K562 (cell line): ENCODE data around the gene BTRC. TPM values are rescaled to one million over a fixed set of nuclear protein-coding genes. Genes with fewer than 3 reads are reported as not detected.

Experiments
- ATAC-seq: fragments of 200-7000 bp; cut with Tn5 transposase; 3 replicates; pipeline ENCODE4 v1.9.1; 2020; ENCODE audit warnings: moderate library complexity
- BruUV-seq: library from RNA; stranded (reverse); fragments of 400-500 nt; replicated peaks from 2 replicates; lab custom pipeline; 2021; lab: Mats Ljungman, UMichigan
- CTCF ChIA-PET: fragments of 300-600 bp; formaldehyde crosslinking; extraction: SDS; loops from one replicate; lab custom pipeline; 2021; ENCODE audit warnings: low intra/inter-chr PET ratio; lab: Yijun Ruan, JAX
- POLR2A ChIA-PET: fragments of 300-600, 350-650 bp; sonication (Branson Sonifier 250); formaldehyde crosslinking; extraction: SDS; loops from one replicate; lab custom pipeline; 2021; ENCODE audit warnings: antibody characterized with exemption, inconsistent platforms; lab: Yijun Ruan, JAX
- DNase-seq, 4 experiments: peaks; one replicate each; pipeline versions ENCODE4 v3.0.0 to v3.0.0-alpha.2; 2011 to 2018; ENCODE audit warnings: low spot score in 3 of 4, mixed read lengths in 3 of 4; ENCODE audit errors: extremely low read depth in 1 of 4
- FAIRE-seq: peaks from 2 replicates; lab custom pipeline; 2011; peaks lifted over from hg19 to GRCh38; lab: Jason Lieb, UNC
- H2AFZ ChIP-seq: 2 replicates; pipeline ENCODE4 v1.6.0; 2011; ENCODE audit warnings: low read depth, low read length, control low read depth, inconsistent platforms
- H3K27ac ChIP-seq: fragments of 200-600 bp; 3 replicates; pipeline ENCODE4 v1.8.0; 2011; ENCODE audit warnings: low read depth, mild to moderate bottlenecking, control low read depth, inconsistent platforms, low read length, moderate library complexity, mixed read lengths; ENCODE audit errors: extremely low read depth
- H3K27me3 ChIP-seq, 2 experiments: fragments of 300-600 bp in 1 of 2; 2 replicates in 1 of 2; 3 replicates in 1 of 2; pipeline versions ENCODE4 v1.6.0 to v1.8.0; 2011; ENCODE audit warnings: inconsistent platforms in 2 of 2, low read length in 2 of 2, mild to moderate bottlenecking in 1 of 2, mixed read lengths in 1 of 2, moderate library complexity in 1 of 2; ENCODE audit not compliant: control insufficient read depth in 2 of 2, insufficient read depth in 2 of 2
- H3K36me3 ChIP-seq: fragments of 300-600 bp; 3 replicates; pipeline ENCODE4 v1.8.0; 2011; ENCODE audit warnings: mild to moderate bottlenecking, low read length, inconsistent platforms; ENCODE audit not compliant: control insufficient read depth, insufficient read depth
- H3K4me1 ChIP-seq, 2 experiments: fragments of 200-600 bp in 1 of 2; replicated peaks in 1 of 2; 2 replicates in 1 of 2; 3 replicates in 1 of 2; pipeline versions ENCODE4 v1.5.1 to v1.8.0; 2011; ENCODE audit warnings: inconsistent platforms in 2 of 2, low read length in 2 of 2, mild to moderate bottlenecking in 1 of 2, mixed read lengths in 1 of 2, moderate library complexity in 1 of 2; ENCODE audit not compliant: control insufficient read depth in 2 of 2, insufficient read depth in 2 of 2
- H3K4me2 ChIP-seq: 2 replicates; pipeline ENCODE4 v1.6.1; 2011; ENCODE audit warnings: low read length, control low read depth, inconsistent platforms, mixed read lengths; ENCODE audit not compliant: insufficient read depth
- H3K4me3 ChIP-seq: fragments of 200-600 bp; sonication (generic), shearing (Covaris generic); 2 replicates; pipeline ENCODE4 v1.5.1; 2016; ENCODE audit warnings: control low read depth, inconsistent platforms
- H3K79me2 ChIP-seq: fragments of 200-600 bp; 3 replicates; pipeline ENCODE4 v1.8.0; 2011; ENCODE audit warnings: low read length, inconsistent platforms; ENCODE audit not compliant: control insufficient read depth, insufficient read depth
- H3K9ac ChIP-seq, 2 experiments: 2 replicates each; pipeline versions ENCODE4 v1.6.0 to v1.6.1; 2011; ENCODE audit warnings: low read depth in 2 of 2, low read length in 2 of 2, control low read depth in 1 of 2, inconsistent platforms in 1 of 2, mild to moderate bottlenecking in 1 of 2, mixed read lengths in 1 of 2; ENCODE audit not compliant: insufficient read depth in 1 of 2
- H3K9me1 ChIP-seq: one replicate; pipeline ENCODE4 v1.6.0; 2011; ENCODE audit warnings: inconsistent platforms, mild to moderate bottlenecking, low read length, moderate library complexity; ENCODE audit not compliant: control insufficient read depth, insufficient read depth
- H3K9me3 ChIP-seq: replicated peaks from 2 replicates; pipeline ENCODE4 v1.5.1; 2011; ENCODE audit warnings: low read depth, low read length, inconsistent platforms; ENCODE audit not compliant: control insufficient read depth, insufficient read depth
- H4K20me1 ChIP-seq: replicated peaks from 2 replicates; pipeline ENCODE4 v1.6.1; 2011; ENCODE audit warnings: low read length, inconsistent platforms, mixed read lengths; ENCODE audit not compliant: control insufficient read depth, insufficient read depth
- ARHGAP35 ChIP-seq: fragments of 450-650 bp; IDR thresholded peaks from 2 replicates; pipeline ENCODE4 v1.6.1; 2018; ENCODE audit not compliant: partially characterized antibody
- IRF2 ChIP-seq: sonication (generic); formaldehyde crosslinking; IDR thresholded peaks from 2 replicates; pipeline ENCODE4 v1.8.1; 2022; ENCODE audit warnings: mild to moderate bottlenecking, missing genetic modification reagents
- KLF1 ChIP-seq: fragments of 450-650 bp; IDR thresholded peaks from 2 replicates; pipeline ENCODE4 v1.6.1; 2016; ENCODE audit warnings: missing genetic modification characterization, missing compliant biosample characterization
- MBD2 ChIP-seq: sonication (generic); IDR thresholded peaks from 2 replicates; pipeline ENCODE4 v1.6.1; 2016; ENCODE audit warnings: low read depth, borderline replicate concordance
- MCM2 ChIP-seq: fragments of 450-650 bp; IDR thresholded peaks from 2 replicates; pipeline ENCODE4 v1.6.1; 2017; ENCODE audit warnings: low read depth, mild to moderate bottlenecking
- PCBP1 ChIP-seq: fragments of 200-400 bp; formaldehyde crosslinking; IDR thresholded peaks from 2 replicates; pipeline ENCODE4 v1.6.1; 2018; ENCODE audit warnings: mild to moderate bottlenecking, low read depth, low read length; ENCODE audit not compliant: poor library complexity, severe bottlenecking
- PRDM10 ChIP-seq: fragments of 450-650 bp; IDR thresholded peaks from 2 replicates; pipeline ENCODE4 v1.6.1; 2018; ENCODE audit not compliant: partially characterized antibody
- PRMT5 ChIP-seq: sonication (generic); formaldehyde crosslinking; IDR thresholded peaks from 2 replicates; pipeline ENCODE4 v1.5.0; 2020; ENCODE audit warnings: missing genetic modification reagents
- TSHZ1 ChIP-seq: fragments of 250-450 bp; sonication (Bioruptor Pico); IDR thresholded peaks from 2 replicates; pipeline ENCODE4 v1.4.0; 2020; ENCODE audit warnings: mild to moderate bottlenecking, moderate library complexity
- ZFP1 ChIP-seq: fragments of 450-650 bp; formaldehyde crosslinking; IDR thresholded peaks from 2 replicates; pipeline ENCODE4 v1.4.0; 2020; ENCODE audit warnings: mild to moderate bottlenecking, mixed read lengths
- ZNF57 ChIP-seq: fragments of 450-650 bp; formaldehyde crosslinking; IDR thresholded peaks from 2 replicates; pipeline ENCODE4 v1.4.0; 2020; ENCODE audit warnings: mild to moderate bottlenecking, moderate library complexity
- WGBS: fragments of 100-300 bp; shearing (Covaris generic); methylation state at CpG from one replicate; pipeline ENCODE4 v1.1.6; 2016; ENCODE audit warnings: low coverage, mixed read lengths; ENCODE audit not compliant: insufficient coverage; ENCODE audit errors: missing lambda C conversion rate; 5-methylcytosine and 5-hydroxymethylcytosine counted together
- in situ Hi-C: fragments of 300-500 bp; cut with MboI; formaldehyde crosslinking; loops from 4 replicates; pipeline ENCODE4 v1.15.0; 2018; ENCODE audit warnings: inconsistent platforms, mixed read lengths
- intact Hi-C: fragments of 100-400 bp; cut with micrococcal nuclease; formaldehyde crosslinking; loops from 2 replicates; pipeline ENCODE4 v1.14.2; 2022
- polyA plus RNA-seq, 8 experiments: library from polyadenylated mRNA; depleted of rRNA in 4 of 8; stranded (reverse) in 5 of 8; unstranded in 3 of 8; fragments of >200 nt; fragmentation: Nextera tagmentation in 2 of 8; fragmentation: Illumina TruSeq in 1 of 8; extraction: Ambion mirVana in 2 of 8; extraction: Trizol in 1 of 8; gene quantifications; 2 replicates each; pipeline versions ENCODE4 v1.2.1 to v1.2.3, GENCODE V29; 2011 to 2014; ENCODE audit warnings: inconsistent platforms in 1 of 8, missing spikeins in 1 of 8
- total RNA-seq, 7 experiments: library from RNA; depleted of rRNA in 6 of 7; stranded (reverse); fragments of >200 nt in 6 of 7; fragmentation: Illumina TruSeq in 2 of 7; extraction: Trizol in 2 of 7; gene quantifications; 2 replicates each; pipeline versions ENCODE4 v1.2.1 to v1.2.3, GENCODE V29; 2011 to 2021; ENCODE audit warnings: low replicate concordance in 1 of 7

The BTRC gene
- total and polyA plus RNA-seq, 9 of the 15 experiments (the other 6 are each of a cell fraction or from before 2014, with no cell fraction given), result 1.6 to 15.4 (median 7.0) TPM

GRCh38 chr10:101485207-101485606 is 131.2 kb downstream of the BTRC start:
- Histone ChIP-seq H3K36me3 (no peaks in the 10 kb centered on the region), H2AFZ (no peak overlapping the region), H3K27ac (no peak overlapping the region), H3K27me3 (no peaks in the 10 kb centered on the region), H3K9me3 (no peaks in the 10 kb centered on the region), H3K4me1 (no peaks in the 10 kb centered on the region), H3K9ac (no peak overlapping the region), H3K4me2 (no peak overlapping the region), H4K20me1 (no peaks in the 10 kb centered on the region; the same call in 1 of the 2 replicates), H3K9me1 (no peaks in the 10 kb centered on the region), H3K4me3 (no peak overlapping the region), H3K79me2 (no peaks in the 10 kb centered on the region)
- BruUV-seq, result no TSS peak
- TF ChIP-seq PRDM10 (no peak), MCM2 (no peak), MBD2 (no peak), TSHZ1 (CRISPR knock-in tag) (no peak), PRMT5 (CRISPR knock-in tag) (no peak), ARHGAP35 (no peak), IRF2 (no peak), PCBP1 (no peak), KLF1 (tag) (no peak), ZFP1 (no peak), ZNF57 (CRISPR knock-in tag) (no peak)
- in situ Hi-C loops (no loop called here), intact Hi-C loops (no loop called here)
- no peak for FAIRE-seq
- ATAC-seq, result no peak
- 71% methylated on average over 5 of the region's 5 CpGs for WGBS
- DNase-seq, result no peak
- POLR2A ChIA-PET, result no interaction called here
- CTCF ChIA-PET, result no interaction called here
